ENCODE results near the gene AHSG.

AHSG gene

GRCh38 chr3:186600896-186601295 is 12.0 kb upstream of the AHSG start:
- no peak for TF ChIP-seq CTCF (IDR thresholded peaks at IDR 0.05; ENCODE audit: low read depth, low read length)
- peaks cover 2% of the 10 kb centered on the region for H3K27me3 ChIP-seq (ENCODE audit: insufficient read depth, low read depth, severe bottlenecking)
- DNase-seq = no peak
- no peaks in the 10 kb centered on the region for H3K36me3 ChIP-seq
- no peak overlapping the region for H3K27ac ChIP-seq
- no peaks in the 10 kb centered on the region for H3K9me3 ChIP-seq (ENCODE audit: severe bottlenecking)
- H3K4me3 ChIP-seq (ENCODE audit: low read depth, low read length) = no peak overlapping the region

GRCh38 chr3:186603159-186603558 is 9.7 kb upstream of the AHSG start:
- no peaks in the 10 kb centered on the region for H3K36me3 ChIP-seq
- H3K27me3 ChIP-seq (ENCODE audit: insufficient read depth, low read depth, severe bottlenecking) = peaks cover 2% of the 10 kb centered on the region
- no peak for DNase-seq
- H3K4me3 ChIP-seq (ENCODE audit: low read depth, low read length) = no peak overlapping the region
- H3K27ac ChIP-seq = no peak overlapping the region
- H3K9me3 ChIP-seq (ENCODE audit: severe bottlenecking) = no peaks in the 10 kb centered on the region
- no peak for TF ChIP-seq CTCF (IDR thresholded peaks at IDR 0.05; ENCODE audit: low read depth, low read length)

DNA sequence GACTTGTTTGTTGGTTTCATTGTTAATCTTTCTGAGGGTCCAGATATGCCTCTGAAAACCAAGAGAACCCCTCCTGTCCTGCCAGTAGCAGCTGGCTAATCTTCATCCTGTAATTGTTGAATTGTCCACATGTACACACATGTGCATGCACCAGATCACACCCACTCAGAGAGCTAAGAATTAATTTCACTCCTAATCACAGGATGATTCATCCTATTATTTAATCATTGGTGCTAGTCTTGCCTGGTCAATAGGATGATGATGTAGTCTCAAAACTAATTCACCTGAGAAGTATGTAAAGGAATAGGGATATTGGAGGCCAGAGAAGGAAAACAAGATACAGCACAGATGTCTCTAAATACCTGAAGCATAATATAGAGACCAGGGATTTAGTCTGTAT is 7.8 kb upstream of the AHSG start:
- no peak for TF ChIP-seq CTCF (IDR thresholded peaks at IDR 0.05; ENCODE audit: low read depth, low read length)
- H3K9me3 ChIP-seq (ENCODE audit: severe bottlenecking) = no peaks in the 10 kb centered on the region
- no peak for DNase-seq
- no peaks in the 10 kb centered on the region for H3K36me3 ChIP-seq
- H3K27ac ChIP-seq = no peak overlapping the region
- H3K27me3 ChIP-seq (ENCODE audit: insufficient read depth, low read depth, severe bottlenecking) = peaks cover 2% of the 10 kb centered on the region
- no peak overlapping the region for H3K4me3 ChIP-seq (ENCODE audit: low read depth, low read length)

DNA sequence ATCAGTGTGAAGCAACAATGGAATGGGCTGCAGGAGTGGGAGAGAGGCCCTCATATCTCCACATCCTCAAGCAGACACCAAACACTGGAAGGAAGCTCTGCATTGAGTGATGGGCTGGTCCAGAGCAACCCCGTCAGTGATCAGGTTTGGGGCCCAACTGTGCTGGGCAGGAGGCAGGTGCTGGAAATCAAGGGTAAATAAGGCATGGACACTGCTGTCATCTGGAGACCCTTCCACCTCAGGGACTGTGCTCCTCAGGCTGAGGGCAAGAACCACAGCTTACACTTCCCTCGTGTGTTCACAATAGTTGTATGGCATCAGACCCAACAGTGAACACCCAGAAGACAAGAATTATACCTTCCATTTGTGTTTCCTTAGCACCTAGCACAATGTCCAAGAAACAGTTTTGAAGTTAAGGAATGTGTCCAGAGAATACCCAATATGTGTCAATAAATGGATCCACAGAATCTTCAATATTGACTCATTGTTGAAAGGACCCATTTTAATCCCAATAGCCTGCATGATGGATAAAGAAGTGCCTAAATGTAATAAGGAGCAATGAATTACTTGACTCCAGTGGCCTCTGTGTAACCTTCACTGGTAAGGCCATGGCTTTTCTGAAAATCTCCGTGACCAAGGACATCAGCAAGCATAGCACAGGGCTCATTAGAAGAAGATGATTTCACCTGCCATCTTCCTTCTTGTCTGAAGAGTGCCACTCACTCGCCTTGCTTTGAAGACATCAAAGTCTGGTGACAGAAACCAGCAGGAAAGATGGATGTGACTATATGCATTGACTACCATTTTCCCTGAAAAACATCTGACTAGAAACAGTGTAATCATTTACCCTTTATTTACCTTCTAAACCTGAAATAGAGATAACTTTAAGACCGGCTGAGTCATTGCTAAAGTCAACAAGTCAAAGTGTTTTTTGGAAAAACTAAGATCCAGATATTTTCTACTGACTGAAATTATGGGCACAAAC is 7.0 kb upstream of the AHSG start:
- no peak for DNase-seq
- H3K27me3 ChIP-seq (ENCODE audit: insufficient read depth, low read depth, severe bottlenecking) = peaks cover 2% of the 10 kb centered on the region
- TF ChIP-seq CTCF (IDR thresholded peaks at IDR 0.05; ENCODE audit: low read depth, low read length) = no peak
- H3K9me3 ChIP-seq (ENCODE audit: severe bottlenecking) = no peaks in the 10 kb centered on the region
- no peaks in the 10 kb centered on the region for H3K36me3 ChIP-seq
- H3K4me3 ChIP-seq (ENCODE audit: low read depth, low read length) = no peak overlapping the region
- no peak overlapping the region for H3K27ac ChIP-seq

- no peak overlapping the region for H3K4me3 ChIP-seq (ENCODE audit: low read depth, low read length)
- no peak for TF ChIP-seq CTCF (IDR thresholded peaks at IDR 0.05; ENCODE audit: low read depth, low read length)
- DNase-seq = no peak
- no peak overlapping the region for H3K27ac ChIP-seq
- peaks cover 2% of the 10 kb centered on the region for H3K27me3 ChIP-seq (ENCODE audit: insufficient read depth, low read depth, severe bottlenecking)
- H3K36me3 ChIP-seq = no peaks in the 10 kb centered on the region
- no peaks in the 10 kb centered on the region for H3K9me3 ChIP-seq (ENCODE audit: severe bottlenecking)
These were observed 4.1 kb upstream of the AHSG start for GRCh38 chr3:186608624-186609215.
